Measurements from ENCODE around the gene PDE11A. TPM values are rescaled to one million over a fixed set of nuclear protein-coding genes. Genes with fewer than 3 reads are reported as not detected.

PDE11A gene
- total RNA-seq, 4 donors from 2014 or later = 1.7 TPM; not detected in 3

DNA sequence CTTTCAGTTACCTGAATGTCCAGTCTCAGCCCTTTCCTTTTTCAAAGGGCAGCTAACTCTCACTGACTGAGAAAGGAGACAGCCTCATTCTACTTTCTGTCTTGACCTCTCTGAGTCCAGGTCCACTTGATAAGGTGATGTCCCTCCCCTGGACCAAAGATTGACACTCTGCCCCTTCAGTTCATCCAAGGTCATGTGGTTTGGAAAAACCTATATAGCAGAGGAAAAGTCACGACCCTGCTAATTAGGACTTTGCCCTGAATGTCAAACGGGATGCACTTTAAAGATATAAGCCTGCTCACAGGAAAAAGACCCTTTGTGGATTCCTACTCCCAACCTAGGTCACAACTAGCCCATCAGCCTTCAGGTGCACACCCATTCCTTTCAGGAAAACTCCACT, 471.7 kb downstream of the PDE11A start:
- DNase-seq (ENCODE audit: low spot score in 2 of 2) = no peak
- no peak overlapping the region for H3K4me3 ChIP-seq
- H3K27ac ChIP-seq = no peak overlapping the region
- H3K36me3 ChIP-seq = no peaks in the 10 kb centered on the region
- no peaks in the 10 kb centered on the region for H3K9me3 ChIP-seq
- H3K27me3 ChIP-seq = no peaks in the 10 kb centered on the region
- WGBS, 2 donors = 84 to 91% methylated on average over 2 of the region's 2 CpGs
- TF ChIP-seq EP300 (IDR thresholded peaks at IDR 0.05) = no peak
- TF ChIP-seq, protein P1, sequence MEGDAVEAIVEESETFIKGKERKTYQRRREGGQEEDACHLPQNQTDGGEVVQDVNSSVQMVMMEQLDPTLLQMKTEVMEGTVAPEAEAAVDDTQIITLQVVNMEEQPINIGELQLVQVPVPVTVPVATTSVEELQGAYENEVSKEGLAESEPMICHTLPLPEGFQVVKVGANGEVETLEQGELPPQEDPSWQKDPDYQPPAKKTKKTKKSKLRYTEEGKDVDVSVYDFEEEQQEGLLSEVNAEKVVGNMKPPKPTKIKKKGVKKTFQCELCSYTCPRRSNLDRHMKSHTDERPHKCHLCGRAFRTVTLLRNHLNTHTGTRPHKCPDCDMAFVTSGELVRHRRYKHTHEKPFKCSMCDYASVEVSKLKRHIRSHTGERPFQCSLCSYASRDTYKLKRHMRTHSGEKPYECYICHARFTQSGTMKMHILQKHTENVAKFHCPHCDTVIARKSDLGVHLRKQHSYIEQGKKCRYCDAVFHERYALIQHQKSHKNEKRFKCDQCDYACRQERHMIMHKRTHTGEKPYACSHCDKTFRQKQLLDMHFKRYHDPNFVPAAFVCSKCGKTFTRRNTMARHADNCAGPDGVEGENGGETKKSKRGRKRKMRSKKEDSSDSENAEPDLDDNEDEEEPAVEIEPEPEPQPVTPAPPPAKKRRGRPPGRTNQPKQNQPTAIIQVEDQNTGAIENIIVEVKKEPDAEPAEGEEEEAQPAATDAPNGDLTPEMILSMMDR (IDR thresholded peaks at IDR 0.05) = no peak
- TF ChIP-seq POLR2A (IDR thresholded peaks at IDR 0.05) = no peak
- peaks cover 0 to 52% (median 15%) of the 10 kb centered on the region in 4 donors for H3K4me1 ChIP-seq

DNA sequence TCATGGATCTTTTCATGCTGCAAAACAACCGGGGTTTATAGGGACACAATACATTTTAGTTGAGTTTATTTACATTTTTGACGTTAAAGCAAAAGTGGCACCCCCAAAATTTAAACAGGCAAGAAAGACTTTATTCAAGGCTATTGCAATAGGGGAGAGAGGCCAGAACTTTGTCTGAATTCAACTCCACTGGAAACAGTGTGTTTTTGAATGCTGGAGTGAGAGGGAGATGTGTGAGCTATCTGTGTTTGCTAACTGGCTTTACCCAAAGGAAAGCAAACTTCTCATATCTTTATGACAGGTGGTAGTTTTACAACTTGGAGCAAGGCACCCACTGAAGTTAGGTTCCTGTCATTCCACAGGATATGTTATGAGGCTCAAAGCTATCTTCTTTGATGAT, 472.6 kb downstream of the PDE11A start:
- no peak for TF ChIP-seq EP300 (IDR thresholded peaks at IDR 0.05)
- TF ChIP-seq, protein P1 (IDR thresholded peaks at IDR 0.05) = no peak
- TF ChIP-seq POLR2A (IDR thresholded peaks at IDR 0.05) = no peak
- no peak for DNase-seq (ENCODE audit: low spot score in 2 of 2)
- H3K9me3 ChIP-seq = no peaks in the 10 kb centered on the region
- no peaks in the 10 kb centered on the region for H3K36me3 ChIP-seq
- H3K4me3 ChIP-seq = no peak overlapping the region
- no peaks in the 10 kb centered on the region for H3K27me3 ChIP-seq
- 65 to 79% methylated on average over 2 of the region's 2 CpGs for WGBS, 2 donors
- no peak overlapping the region for H3K27ac ChIP-seq
- peaks cover 0 to 44% (median 13%) of the 10 kb centered on the region in 4 donors for H3K4me1 ChIP-seq

DNA sequence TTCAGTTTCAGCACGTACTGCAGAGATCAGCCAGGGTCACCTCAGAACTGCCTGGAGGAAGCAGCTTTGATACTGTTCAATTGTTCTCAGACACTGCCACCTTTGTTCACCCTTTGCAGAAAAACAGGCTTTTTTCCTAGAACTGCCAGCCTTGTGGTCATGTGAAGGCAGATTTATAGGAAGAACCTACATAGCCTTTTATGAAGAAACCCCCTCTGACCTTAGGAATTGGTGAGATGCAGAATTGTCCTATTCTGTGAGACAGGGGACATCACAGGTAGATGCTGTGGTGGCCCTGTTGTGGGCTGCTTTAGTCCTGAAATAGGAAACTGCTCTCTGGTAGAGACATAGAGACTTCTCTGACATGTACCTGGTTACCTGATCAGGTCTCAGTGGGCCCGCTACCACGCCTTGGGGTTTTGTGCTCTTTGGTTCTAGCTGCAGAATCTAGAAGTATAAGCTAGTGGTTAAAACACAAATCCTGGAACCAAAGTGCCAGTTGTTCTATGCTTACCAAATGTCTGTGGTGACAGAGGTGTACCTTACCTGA, 473.4 kb downstream of the PDE11A start:
- Histone ChIP-seq H3K4me3 (no peak overlapping the region), H3K9me3 (no peaks in the 10 kb centered on the region), H3K27ac (peak overlapping the region in 1 of 4 donors; percentile 8), H3K4me1 (peaks cover 0 to 36% (median 13%) of the 10 kb centered on the region in 4 donors), H3K27me3 (no peaks in the 10 kb centered on the region), H3K36me3 (no peaks in the 10 kb centered on the region)
- TF ChIP-seq EP300 (IDR thresholded peaks at IDR 0.05) (no peak), POLR2A (IDR thresholded peaks at IDR 0.05) (no peak)
- TF ChIP-seq, protein P1 (IDR thresholded peaks at IDR 0.05) = no peak
- DNase-seq (ENCODE audit: low spot score in 2 of 2) = no peak
- 65 to 69% methylated on average over 3 of the region's 3 CpGs for WGBS, 2 donors

DNA sequence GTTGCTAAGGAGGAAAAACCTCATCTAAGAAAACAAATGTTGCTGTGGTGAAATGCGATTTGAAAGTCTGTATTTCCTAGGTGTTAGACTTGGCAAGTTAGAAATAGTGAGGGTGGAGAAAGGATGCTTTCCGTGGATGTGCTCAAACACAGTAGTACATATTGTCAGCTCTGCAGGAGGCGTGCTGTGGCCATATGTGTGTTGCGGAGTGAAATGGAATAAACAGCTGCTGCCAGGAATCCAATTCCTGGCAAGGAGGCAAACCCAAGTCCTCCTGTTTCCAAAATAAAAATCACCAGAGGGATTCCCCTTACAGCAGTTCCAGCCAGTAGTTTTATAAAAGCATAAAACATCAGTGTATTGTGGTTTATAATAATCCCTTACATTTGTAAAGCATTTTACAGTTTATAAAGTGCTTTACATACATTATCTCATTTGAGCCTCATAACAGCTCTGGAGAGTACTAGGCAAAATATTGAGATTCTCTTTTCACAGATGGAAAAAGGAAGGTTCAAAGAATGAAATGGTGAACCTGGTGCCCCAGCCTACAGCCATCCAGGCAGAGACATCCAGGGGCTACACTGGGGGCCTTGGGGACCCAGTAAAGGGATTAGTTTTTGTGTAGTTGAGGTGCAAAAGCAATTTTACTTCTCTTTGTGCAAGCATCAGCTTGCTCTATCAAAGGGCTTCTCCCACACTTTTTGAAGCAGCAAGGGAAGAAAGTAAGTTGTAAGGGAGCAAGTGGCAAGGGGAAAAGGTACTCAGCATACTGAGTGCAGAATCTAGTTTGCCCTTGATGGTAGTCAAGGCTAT, 474.0 kb downstream of the PDE11A start:
- H3K36me3 ChIP-seq = no peaks in the 10 kb centered on the region
- peak in 1 of 2 donors; percentile 32 for DNase-seq (ENCODE audit: low spot score in 2 of 2)
- WGBS, 2 donors = 17 to 24% methylated on average over 4 of the region's 4 CpGs
- H3K4me1 ChIP-seq = peaks cover 0 to 30% (median 12%) of the 10 kb centered on the region in 4 donors
- no peaks in the 10 kb centered on the region for H3K27me3 ChIP-seq
- no peaks in the 10 kb centered on the region for H3K9me3 ChIP-seq
- no peak overlapping the region for H3K4me3 ChIP-seq
- peak overlapping the region in 1 of 4 donors; percentile 8 for H3K27ac ChIP-seq
- peak in 1 of 2 donors; percentile 9 for TF ChIP-seq EP300 (IDR thresholded peaks at IDR 0.05)
- no peak for TF ChIP-seq POLR2A (IDR thresholded peaks at IDR 0.05)

DNA sequence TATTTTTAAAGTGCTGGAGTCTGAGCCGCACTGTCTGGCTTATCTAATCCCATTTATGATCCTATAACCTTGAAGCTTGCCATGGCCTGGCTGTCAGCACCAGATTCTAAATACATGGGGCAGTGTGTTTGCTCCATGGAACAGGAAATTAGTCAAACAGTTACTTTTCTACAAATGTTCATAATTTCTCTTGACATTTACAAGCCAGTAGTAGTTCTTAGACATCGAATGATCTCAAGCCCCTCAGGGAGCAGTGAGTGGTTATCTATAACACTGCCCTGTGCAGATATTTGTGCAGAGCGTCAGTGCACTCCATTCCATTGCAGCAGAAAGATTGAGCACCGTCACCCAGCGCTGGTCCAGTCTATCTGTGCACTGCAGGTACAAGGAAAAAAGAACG, 474.8 kb downstream of the PDE11A start:
- TF ChIP-seq POLR2A (IDR thresholded peaks at IDR 0.05) (no peak), EP300 (IDR thresholded peaks at IDR 0.05) (no peak)
- TF ChIP-seq, protein P1 (IDR thresholded peaks at IDR 0.05) = no peak
- no peak for DNase-seq (ENCODE audit: low spot score in 2 of 2)
- Histone ChIP-seq H3K27ac (no peak overlapping the region), H3K27me3 (no peaks in the 10 kb centered on the region), H3K9me3 (no peaks in the 10 kb centered on the region), H3K4me3 (no peak overlapping the region), H3K36me3 (no peaks in the 10 kb centered on the region), H3K4me1 (peaks cover 0 to 26% (median 9%) of the 10 kb centered on the region in 4 donors)
- WGBS, 2 donors = 51 to 58% methylated on average over 6 of the region's 6 CpGs

Data from tibial nerve (tissue), 4 donors.